ENCODE data around the gene TSC1. TPM values are rescaled to one million over a fixed set of nuclear protein-coding genes. Genes with fewer than 3 reads are reported as not detected.
A peak's percentile ranks its signal among the peaks of the same experiment; 100 is the strongest.

Gene TSC1
- total RNA-seq, 2 experiments from 2014 or later: 30.0 to 31.0 TPM

DNA sequence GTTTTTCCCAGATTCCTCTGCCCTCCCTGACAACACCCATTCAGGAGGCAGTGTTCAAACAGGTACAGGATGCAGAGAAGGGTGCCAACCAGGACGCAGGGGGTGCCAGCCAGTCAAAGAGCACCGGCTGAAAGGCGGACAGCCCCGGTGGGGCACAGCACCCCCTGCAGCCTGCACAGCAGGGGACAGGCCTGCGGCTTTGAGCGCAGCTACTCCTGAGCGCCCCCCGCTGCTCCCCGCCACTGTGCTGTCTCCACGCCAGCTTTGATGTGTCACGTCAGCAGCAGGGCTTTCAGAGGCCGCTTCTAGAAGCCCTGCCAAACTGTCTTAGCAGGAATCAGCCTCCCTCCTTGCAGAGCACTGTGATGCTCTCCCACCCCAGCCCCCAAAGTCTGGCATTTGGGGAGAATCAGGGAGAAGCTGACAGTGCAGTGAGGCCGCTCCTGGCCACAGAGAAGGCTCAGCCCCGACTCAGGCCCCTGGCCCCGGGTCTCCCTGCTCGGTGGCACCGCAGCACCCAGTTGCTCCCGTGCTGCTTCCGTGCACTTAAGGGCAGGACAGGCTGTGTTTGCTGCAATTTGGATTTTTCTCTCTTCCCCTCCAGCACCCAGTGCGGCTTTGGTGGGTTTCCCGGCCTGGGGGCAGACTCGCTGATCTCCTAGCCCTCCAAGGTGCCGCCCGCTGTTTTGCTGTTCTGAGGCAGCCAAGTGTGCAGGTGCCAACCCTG, 86.6 kb downstream of the TSC1 start:
- Mint-ChIP-seq H3K27me3 (peaks cover 15% of the 10 kb centered on the region), H3K4me3 (no peak overlapping the region), H3K4me1 (peaks cover 6% of the 10 kb centered on the region), H3K36me3 (ENCODE audit: low read depth) (no peaks in the 10 kb centered on the region), H3K27ac (no peak overlapping the region), H3K9me3 (no peaks in the 10 kb centered on the region)
- no peak for DNase-seq
- ChIA-PET POLR2A (no interaction called here), CTCF (no interaction called here)

DNA sequence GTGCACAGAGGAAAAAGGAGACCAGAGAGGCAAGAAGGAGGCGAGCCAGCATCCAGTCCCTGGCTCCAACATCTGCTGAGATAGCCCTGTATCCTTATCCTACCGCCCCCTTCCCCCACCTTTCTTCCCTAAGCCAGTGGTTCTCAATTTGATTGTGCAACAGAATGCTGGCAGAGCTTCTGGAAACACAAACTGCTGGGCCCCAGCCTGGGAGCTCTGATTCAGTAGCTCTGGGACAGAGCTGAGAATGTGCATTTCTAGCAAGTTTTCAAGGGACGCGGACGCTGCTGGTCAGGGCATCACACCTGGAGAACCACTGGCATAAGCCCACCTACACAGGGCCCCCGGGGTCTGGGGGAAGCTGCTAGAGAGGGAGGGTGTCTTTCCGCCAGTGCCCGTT, 87.4 kb downstream of the TSC1 start:
- DNase-seq: no peak
- Mint-ChIP-seq H3K9me3 (no peaks in the 10 kb centered on the region), H3K4me3 (no peak overlapping the region), H3K27me3 (peaks cover 14% of the 10 kb centered on the region), H3K36me3 (ENCODE audit: low read depth) (no peaks in the 10 kb centered on the region), H3K4me1 (peaks cover 6% of the 10 kb centered on the region), H3K27ac (no peak overlapping the region)
- ChIA-PET CTCF (no interaction called here), POLR2A (no interaction called here)

DNA sequence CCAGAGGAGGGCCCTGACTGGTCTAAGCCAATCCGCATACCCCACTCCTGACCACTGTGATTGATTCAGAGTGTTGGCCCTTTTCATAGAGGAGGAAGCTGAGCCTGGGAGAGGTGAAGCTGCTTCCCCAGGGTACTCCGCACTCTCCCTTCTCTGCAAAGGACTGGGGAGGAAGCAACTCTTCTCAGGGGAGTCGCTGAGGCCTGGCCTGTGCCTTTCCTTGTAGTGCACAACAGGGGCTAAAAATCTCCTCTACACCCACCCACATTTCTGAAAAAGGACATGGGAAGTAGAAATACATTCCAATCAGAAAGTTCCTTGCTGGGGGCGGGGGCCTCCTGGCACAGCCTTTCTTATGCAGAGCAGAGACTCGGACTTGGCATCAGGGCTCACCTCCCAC, 88.5 kb downstream of the TSC1 start:
- Mint-ChIP-seq H3K27ac (no peak overlapping the region), H3K36me3 (ENCODE audit: low read depth) (no peaks in the 10 kb centered on the region), H3K9me3 (no peaks in the 10 kb centered on the region), H3K4me3 (no peak overlapping the region), H3K4me1 (peaks cover 7% of the 10 kb centered on the region), H3K27me3 (peaks cover 14% of the 10 kb centered on the region)
- ChIA-PET CTCF (no interaction called here), POLR2A (no interaction called here)
- no peak for DNase-seq

DNA sequence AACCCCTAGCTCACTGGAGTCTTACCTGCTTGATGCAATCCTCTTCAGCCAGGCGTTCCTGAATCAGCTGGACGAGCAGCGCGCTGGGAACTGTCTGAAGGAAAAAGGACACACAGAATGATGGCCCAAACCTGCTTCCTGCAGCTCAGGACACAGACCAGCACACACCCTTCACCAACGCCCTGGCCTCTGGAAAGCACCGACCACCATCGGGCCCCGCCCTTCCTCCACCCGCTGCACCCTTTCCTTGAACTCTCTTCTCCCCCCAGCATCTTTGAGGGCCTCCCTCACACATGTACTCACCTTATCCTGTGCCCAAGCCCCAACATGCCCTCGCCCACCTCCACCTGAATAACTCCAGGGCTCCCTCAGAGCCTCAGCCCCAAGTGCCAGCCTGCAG, 89.6 kb downstream of the TSC1 start:
- DNase-seq: no peak
- H3K36me3 Mint-ChIP-seq (ENCODE audit: low read depth): no peaks in the 10 kb centered on the region
- no peak overlapping the region for H3K4me3 Mint-ChIP-seq
- H3K27ac Mint-ChIP-seq: no peak overlapping the region
- H3K27me3 Mint-ChIP-seq: peaks cover 9% of the 10 kb centered on the region
- H3K4me1 Mint-ChIP-seq: peaks cover 11% of the 10 kb centered on the region
- ChIA-PET CTCF (no interaction called here), POLR2A (no interaction called here)
- H3K9me3 Mint-ChIP-seq: no peaks in the 10 kb centered on the region

DNA sequence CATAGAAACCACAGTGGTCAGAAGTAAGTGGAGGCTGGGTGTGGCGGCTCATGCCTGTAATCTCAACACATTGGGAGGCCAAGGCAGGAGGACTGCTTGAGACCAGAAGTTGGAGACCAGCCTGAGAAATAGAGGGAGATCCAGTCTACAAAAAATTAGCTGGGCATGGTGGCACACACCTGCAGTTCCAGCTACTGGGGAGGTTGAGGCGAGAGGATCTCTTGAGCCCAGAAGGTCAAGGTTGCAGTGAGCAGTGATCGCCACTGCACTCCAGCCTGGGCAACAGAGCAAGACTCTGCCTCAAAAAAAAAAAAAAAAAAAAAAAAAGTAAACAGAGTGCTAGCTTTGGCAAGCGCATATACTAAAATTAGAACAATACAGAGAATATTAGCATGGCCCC, 90.9 kb downstream of the TSC1 start:
- Mint-ChIP-seq H3K27ac (no peak overlapping the region), H3K9me3 (no peaks in the 10 kb centered on the region), H3K4me1 (peaks cover 20% of the 10 kb centered on the region), H3K4me3 (no peak overlapping the region), H3K27me3 (peaks cover 5% of the 10 kb centered on the region), H3K36me3 (ENCODE audit: low read depth) (no peaks in the 10 kb centered on the region)
- POLR2A ChIA-PET: no interaction called here
- CTCF ChIA-PET: interaction anchor here (0.6 to 0.8 kb wide), 2 partner anchors 267 to 335 kb away, joined by 3 to 4 read pairs; no protein-coding TSS in a partner anchor
- DNase-seq: no peak

DNA sequence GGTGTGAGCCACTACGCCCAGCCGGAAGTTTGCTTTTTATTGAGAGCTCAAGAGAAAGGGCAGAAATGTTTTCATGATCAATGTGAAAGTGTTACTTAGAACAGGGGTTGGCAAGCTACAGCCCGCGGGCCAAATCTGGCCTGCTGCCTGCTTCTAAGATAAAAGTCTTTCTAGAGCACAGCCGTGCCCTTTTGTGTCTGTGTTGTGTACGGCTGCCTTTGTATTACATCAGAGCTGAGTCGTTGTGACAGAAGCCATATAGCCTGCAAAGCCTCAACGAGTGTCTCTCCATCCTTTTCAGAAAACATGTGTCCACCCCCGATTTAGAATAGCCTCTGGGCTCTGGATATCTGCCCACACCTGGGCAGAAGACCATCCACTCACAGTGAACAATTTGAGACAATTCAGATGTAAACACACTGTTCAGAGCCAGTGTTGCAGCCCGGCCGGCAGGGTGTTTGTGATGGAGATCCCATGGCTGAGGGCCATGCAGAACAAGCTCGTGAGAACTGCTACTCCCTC, 95.2 kb downstream of the TSC1 start:
- Mint-ChIP-seq H3K36me3 (ENCODE audit: low read depth) (no peaks in the 10 kb centered on the region), H3K27ac (peak overlapping the region; percentile 51), H3K9me3 (no peaks in the 10 kb centered on the region), H3K4me3 (no peak overlapping the region), H3K27me3 (peaks cover 2% of the 10 kb centered on the region), H3K4me1 (peaks cover 14% of the 10 kb centered on the region)
- DNase-seq: no peak
- POLR2A ChIA-PET: interaction anchor here (1.4 kb wide), 1 partner anchor 24 kb away, joined by 4 read pairs; no protein-coding TSS in a partner anchor
- CTCF ChIA-PET: interaction anchor here (0.6 to 1.9 kb wide), 10 partner anchors 24 to 852 kb away, joined by 3 to 9 read pairs (median 3); no protein-coding TSS in a partner anchor

DNA sequence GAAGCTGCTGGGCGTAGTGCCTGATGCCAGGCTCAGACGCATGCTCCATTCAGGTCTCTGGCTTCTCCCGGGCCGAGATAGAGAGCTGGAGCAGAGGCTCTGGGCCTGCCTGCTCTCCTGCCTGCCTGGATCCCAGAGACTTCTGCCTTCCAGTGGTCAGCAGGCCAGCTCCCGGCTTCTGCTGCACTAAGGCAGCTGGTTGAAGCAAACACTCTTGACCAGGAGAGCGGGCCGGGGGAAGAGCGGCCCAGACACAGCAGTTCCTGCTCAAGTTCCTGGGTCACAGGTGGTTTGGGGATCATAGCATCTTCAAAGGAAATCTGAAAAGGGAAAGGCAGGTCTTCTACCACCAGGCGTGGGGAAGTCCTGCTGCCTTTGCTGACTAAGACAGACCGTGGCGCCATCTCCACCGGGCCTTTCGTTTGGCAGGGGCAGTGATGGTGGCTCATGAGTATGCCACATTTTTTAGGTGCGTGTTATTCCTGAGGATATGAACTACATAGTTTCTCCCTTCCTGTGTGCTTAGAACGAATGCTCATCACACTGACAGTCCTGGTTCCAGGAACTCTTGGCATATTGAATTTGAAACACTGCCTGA, 97.4 kb downstream of the TSC1 start:
- no peaks in the 10 kb centered on the region for H3K9me3 Mint-ChIP-seq
- no peak overlapping the region for H3K27ac Mint-ChIP-seq
- H3K4me3 Mint-ChIP-seq: no peak overlapping the region
- DNase-seq: no peak
- ChIA-PET CTCF (interaction anchor here (1.7 kb wide), 1 partner anchor 55 kb away, joined by 5 read pairs; no protein-coding TSS in a partner anchor), POLR2A (no interaction called here)
- H3K4me1 Mint-ChIP-seq: peaks cover 14% of the 10 kb centered on the region
- peaks cover 2% of the 10 kb centered on the region for H3K27me3 Mint-ChIP-seq
- H3K36me3 Mint-ChIP-seq (ENCODE audit: low read depth): no peaks in the 10 kb centered on the region

DNA sequence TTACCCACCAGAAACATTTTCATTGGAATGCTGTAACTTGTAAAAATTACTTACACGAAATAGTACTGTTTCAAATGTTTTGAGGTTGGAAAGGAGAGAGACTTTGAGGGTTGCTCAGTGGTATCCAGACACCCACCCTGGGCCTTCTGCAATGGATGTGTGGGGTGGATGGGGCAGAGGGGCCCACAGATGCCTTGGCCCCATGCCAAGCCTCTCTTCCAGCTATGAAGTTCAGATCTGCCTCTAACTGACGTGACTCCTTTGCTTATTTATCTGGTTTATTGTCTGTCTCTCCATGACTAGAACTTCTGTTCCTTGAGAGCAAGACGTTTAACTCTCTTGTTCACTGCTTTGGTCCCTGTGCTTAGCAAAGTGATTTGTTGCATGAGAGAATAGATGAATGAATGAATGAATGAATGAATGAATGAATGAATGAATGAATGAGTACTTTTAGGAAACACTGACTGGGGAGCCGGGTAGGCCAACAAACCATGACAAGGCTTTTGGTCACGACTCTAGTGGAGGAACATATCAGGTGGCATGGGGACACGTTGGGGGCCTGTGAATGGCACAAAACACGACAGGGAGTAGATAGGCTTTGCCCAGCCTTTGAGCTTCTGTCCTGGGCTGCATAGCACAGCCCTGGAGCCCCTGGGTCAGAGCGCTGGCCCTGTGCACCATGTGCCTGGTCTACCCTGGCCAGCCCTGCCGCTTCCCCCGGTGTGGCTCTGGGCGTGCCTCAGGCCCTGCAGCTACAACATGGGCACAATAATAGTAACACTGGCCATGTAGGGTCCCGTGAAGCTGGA, 98.1 kb downstream of the TSC1 start:
- ChIA-PET POLR2A (no interaction called here), CTCF (interaction anchor here (1.7 kb wide), 1 partner anchor 55 kb away, joined by 5 read pairs; no protein-coding TSS in a partner anchor)

DNA sequence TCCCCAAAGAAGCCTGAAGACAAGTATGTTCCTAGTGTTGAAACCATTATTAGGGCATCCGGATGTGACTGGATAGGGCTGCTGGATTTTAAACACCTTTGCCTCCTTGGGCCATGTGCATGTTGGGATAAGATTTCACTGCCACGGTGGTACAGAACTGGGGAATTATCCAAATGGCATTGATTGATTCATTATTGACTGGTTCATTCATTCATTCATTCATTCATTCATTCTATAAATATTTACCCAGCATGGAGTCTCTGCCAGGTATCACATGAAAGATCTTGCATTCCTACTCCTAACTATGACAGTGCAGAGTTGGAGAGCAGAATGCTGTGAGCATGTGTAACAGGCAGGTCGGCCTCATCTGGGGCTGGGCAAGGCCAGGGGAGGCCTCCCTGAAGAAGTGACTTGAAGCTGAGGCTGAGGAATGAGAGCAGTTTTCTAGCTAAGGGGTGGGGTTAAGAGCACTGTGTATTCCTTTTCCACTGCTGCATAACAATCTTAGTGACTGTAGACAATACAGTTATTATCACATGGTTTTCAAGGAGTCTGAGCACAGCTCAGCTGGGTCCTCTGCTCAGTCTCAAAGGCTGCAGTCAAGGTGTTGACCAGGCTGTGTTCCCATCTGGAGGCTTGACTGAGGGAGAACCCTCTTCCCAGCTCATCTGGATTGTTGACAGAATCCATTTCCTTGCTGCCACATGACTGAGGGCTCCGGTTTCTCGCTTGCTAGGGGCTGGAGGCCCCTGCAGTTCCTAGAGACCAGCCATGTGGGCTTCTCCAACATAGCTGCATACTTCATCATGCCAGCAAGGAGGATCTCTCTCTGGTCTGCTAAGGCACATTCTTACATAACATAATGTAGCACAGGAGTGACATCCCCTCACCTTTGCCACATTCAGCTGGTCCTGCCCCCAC, 102.0 kb downstream of the TSC1 start:
- no peak overlapping the region for H3K27ac Mint-ChIP-seq
- peaks cover 8% of the 10 kb centered on the region for H3K27me3 Mint-ChIP-seq
- H3K36me3 Mint-ChIP-seq (ENCODE audit: low read depth): no peaks in the 10 kb centered on the region
- ChIA-PET CTCF (no interaction called here), POLR2A (no interaction called here)
- no peak overlapping the region for H3K4me3 Mint-ChIP-seq
- no peaks in the 10 kb centered on the region for H3K4me1 Mint-ChIP-seq
- no peak for DNase-seq
- H3K9me3 Mint-ChIP-seq: no peaks in the 10 kb centered on the region

More for the DNA sequence above, 98.1 kb downstream of the TSC1 start:
- DNase-seq: no peak
- Mint-ChIP-seq H3K27me3 (peaks cover 2% of the 10 kb centered on the region), H3K9me3 (no peaks in the 10 kb centered on the region), H3K36me3 (ENCODE audit: low read depth) (no peaks in the 10 kb centered on the region), H3K27ac (no peak overlapping the region), H3K4me1 (peaks cover 14% of the 10 kb centered on the region), H3K4me3 (no peak overlapping the region)

Other genes with a start within 250 kb of the TSC1 start
- not detected for gene AK8, start 66.3 kb downstream of the TSC1 start, total RNA-seq
- gene SPACA9, start 65.7 kb downstream of the TSC1 start, total RNA-seq: 1 to 10 TPM; 3.2 to 3.6 TPM
- not detected for gene GFI1B, start 34.1 kb upstream of the TSC1 start, total RNA-seq
- 10 to 100 TPM; 66.8 to 67.3 TPM for gene GTF3C5, start 86.4 kb upstream of the TSC1 start, total RNA-seq
- gene CEL, start 117.4 kb upstream of the TSC1 start, total RNA-seq: 1 to 10 TPM; 1.1 to 1.4 TPM
- gene RALGDS, start 176.6 kb upstream of the TSC1 start, total RNA-seq: 100 to 1,000 TPM; 113 to 123 TPM
- gene GBGT1, start 219.3 kb upstream of the TSC1 start, total RNA-seq: 1 to 10 TPM; 2.5 to 3.9 TPM

Measured in activated CD4-positive, alpha-beta memory T cell treated with anti-CD3 and anti-CD28 coated beads, Interleukin-2, amount 10 ng/mL, durations not matched to agents 7 days and 5 days (primary cell).